Measurements from ENCODE around the gene LRRC10B.
"Not testable (repeated sequence)": the region's sequence is repeated elsewhere in the genome, so short reads cannot be mapped to it uniquely, and the experiment has no call there.

Gene LRRC10B

DNA sequence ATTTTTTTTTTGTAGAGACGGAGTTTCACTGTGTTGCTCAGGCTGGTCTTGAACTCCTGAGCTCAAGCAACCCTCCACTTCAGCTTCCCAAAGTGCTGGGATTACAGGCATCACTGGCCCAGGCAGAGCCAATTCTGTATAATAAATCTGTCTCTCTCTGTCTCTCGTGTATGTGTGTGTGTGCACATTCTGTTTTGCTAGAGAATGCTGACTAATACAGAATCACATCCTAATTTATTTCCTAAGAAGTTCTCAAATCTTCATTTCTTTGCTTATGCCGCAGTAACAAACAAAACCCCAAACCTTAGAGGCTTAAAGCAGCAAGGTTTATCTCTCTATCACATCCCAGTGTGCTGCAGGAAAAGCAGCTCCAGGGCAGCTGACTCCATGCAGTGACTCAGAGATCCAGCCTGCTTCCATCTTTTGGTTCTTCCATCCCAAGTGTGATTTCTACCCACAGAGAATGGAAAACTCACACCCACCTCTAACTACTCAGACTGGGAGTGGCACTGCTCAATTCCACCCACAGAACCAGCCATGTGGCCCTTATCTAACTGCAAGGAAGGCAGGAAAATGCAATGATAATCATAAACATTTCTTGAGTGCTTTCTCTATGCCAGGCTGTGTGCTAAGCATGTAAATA lies 35.1 kb upstream of the LRRC10B start:
- TF ChIP-seq, protein P1, sequence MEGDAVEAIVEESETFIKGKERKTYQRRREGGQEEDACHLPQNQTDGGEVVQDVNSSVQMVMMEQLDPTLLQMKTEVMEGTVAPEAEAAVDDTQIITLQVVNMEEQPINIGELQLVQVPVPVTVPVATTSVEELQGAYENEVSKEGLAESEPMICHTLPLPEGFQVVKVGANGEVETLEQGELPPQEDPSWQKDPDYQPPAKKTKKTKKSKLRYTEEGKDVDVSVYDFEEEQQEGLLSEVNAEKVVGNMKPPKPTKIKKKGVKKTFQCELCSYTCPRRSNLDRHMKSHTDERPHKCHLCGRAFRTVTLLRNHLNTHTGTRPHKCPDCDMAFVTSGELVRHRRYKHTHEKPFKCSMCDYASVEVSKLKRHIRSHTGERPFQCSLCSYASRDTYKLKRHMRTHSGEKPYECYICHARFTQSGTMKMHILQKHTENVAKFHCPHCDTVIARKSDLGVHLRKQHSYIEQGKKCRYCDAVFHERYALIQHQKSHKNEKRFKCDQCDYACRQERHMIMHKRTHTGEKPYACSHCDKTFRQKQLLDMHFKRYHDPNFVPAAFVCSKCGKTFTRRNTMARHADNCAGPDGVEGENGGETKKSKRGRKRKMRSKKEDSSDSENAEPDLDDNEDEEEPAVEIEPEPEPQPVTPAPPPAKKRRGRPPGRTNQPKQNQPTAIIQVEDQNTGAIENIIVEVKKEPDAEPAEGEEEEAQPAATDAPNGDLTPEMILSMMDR (IDR thresholded peaks at IDR 0.05; ENCODE audit: borderline replicate concordance, insufficient read depth, low read depth, low read length): no peak
- no peak overlapping the region for H3K4me3 ChIP-seq (ENCODE audit: low read depth, low read length)

DNA sequence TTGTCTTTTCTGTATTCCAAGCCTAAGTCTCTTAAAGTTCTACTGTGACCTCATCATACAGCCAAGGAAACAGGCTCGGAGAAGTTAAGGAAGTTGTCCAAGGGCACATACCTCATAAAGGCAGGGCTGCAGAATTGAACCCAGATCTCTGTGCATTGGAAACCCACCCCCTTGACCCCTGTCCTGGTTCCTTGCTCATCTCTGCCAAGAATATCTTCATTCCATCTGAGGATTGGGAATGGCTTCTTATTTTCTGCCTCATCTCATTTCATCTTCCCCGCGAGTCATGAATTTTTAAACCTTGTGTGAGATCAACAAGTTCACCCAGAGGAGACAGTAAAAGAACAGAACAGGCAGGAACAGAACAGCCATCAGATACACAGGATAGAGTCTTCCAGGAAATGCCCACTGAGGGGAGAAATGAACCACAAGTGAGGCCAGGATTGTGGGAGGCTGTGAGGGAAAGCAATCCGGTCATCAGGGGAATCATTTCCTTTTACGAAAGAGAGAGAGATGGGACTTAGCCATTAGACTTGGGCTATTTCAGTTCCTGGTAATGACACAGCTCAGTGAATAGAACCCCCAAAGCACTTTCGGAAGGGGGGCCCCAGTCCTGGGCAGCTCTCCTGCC lies 34.4 kb upstream of the LRRC10B start:
- TF ChIP-seq, protein P1 (IDR thresholded peaks at IDR 0.05; ENCODE audit: borderline replicate concordance, insufficient read depth, low read depth, low read length): no peak
- no peak overlapping the region for H3K4me3 ChIP-seq (ENCODE audit: low read depth, low read length)

- TF ChIP-seq, protein P1 (IDR thresholded peaks at IDR 0.05; ENCODE audit: borderline replicate concordance, insufficient read depth, low read depth, low read length): no peak
- H3K4me3 ChIP-seq (ENCODE audit: low read depth, low read length): no peak overlapping the region
These were observed 33.1 kb upstream of the LRRC10B start for GRCh38 chr11:61475433-61475832.

DNA sequence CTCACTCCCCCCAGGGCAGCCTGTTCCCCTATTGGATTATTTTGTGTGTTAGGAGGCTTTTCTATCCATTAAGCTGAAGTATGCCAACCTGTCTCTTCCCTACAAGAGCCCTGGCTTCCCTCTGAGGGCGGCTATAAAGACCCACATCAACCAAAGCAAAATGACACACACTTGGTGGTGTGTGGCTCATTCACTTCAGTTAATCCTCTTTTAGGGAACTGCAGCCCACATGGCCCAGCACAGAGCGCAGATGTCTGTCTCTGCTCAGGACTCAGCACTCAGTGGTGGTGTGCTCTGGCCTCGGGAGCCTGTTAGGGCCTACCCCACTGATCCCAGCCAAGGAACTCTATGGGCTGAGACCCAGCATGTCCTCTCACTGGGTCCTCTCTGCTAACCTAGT lies 32.2 kb upstream of the LRRC10B start:
- TF ChIP-seq, protein P1 (IDR thresholded peaks at IDR 0.05; ENCODE audit: borderline replicate concordance, insufficient read depth, low read depth, low read length): no peak
- no peak overlapping the region for H3K4me3 ChIP-seq (ENCODE audit: low read depth, low read length)

DNA sequence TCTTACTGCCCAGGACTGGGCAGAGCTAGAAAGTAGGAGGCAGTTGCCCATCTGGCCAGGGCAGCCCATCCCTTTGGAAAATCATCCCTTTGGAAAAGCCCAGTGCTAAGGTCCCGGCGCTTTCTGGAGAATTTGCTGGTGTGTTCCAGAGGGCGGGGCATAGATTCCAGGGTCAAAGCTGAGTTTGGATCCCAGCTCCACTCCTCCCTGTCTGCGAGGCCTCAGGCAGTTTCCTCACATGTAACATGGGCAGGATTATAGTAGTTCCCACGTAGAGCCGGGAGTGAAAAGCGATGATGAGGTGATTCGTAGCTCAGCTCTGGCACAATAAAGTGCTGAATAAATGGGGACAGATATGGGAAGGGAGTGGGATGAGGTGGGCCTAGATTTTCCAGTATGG lies 31.4 kb upstream of the LRRC10B start:
- TF ChIP-seq, protein P1 (IDR thresholded peaks at IDR 0.05; ENCODE audit: borderline replicate concordance, insufficient read depth, low read depth, low read length): no peak
- no peak overlapping the region for H3K4me3 ChIP-seq (ENCODE audit: low read depth, low read length)

- TF ChIP-seq, protein P1 (IDR thresholded peaks at IDR 0.05; ENCODE audit: borderline replicate concordance, insufficient read depth, low read depth, low read length): peak; percentile 86
- H3K4me3 ChIP-seq (ENCODE audit: low read depth, low read length): no peak overlapping the region
These were observed 30.8 kb upstream of the LRRC10B start for GRCh38 chr11:61477727-61478148.

- H3K4me3 ChIP-seq (ENCODE audit: low read depth, low read length): not testable (repeated sequence)
These were observed 29.0 kb upstream of the LRRC10B start for GRCh38 chr11:61479360-61480058.

All from GM12875 (cell line).